ENCODE data around the gene CASK. TPM values are rescaled to one million over a fixed set of nuclear protein-coding genes. Genes with fewer than 3 reads are reported as not detected.
"Not testable (repeated sequence)": the region's sequence is repeated elsewhere in the genome, so short reads cannot be mapped to it uniquely, and the experiment has no call there.

CASK gene
- polyA plus RNA-seq, 3 donors = 43.6 to 48.2 (median 47.1) TPM

DNA sequence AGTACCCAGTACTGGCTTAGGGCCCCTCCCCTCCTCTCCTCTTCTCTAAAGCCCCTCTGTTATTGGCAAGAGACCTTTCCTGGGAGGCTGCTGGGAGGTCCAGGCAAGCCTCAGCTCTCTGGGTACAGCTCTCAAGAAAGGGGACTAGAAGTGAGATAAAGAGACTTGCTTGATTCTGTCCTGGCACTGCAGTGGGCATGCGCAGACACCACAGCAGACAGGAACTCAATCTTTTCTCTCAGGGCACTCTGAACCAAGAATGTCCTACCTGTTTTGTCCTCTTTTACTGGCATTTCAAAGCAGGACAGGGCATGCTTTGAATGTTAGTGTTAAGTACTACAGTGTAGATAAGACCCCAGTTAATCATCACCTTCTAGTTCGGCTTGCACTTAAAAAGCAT lies 401.3 kb downstream of the CASK start:
- DNase-seq = no peak

DNA sequence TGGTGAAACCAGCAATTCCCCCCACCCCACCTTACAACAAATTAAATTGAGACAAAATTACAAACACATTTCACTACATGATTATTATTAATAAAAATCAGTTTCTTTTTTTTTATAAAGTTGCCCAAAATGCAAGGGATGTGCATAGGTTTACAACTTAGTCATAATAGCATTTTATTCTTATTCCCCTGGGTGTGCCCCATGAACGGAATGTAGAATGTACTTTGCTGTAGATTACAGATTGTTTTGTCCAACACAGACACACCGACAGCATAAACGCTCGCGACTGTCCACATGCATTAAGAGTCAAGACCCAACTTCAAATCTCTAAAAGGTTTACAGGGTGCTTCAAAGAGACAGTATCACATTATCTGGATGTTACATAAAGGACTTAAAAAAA lies 403.9 kb downstream of the CASK start:
- no peak for DNase-seq

DNA sequence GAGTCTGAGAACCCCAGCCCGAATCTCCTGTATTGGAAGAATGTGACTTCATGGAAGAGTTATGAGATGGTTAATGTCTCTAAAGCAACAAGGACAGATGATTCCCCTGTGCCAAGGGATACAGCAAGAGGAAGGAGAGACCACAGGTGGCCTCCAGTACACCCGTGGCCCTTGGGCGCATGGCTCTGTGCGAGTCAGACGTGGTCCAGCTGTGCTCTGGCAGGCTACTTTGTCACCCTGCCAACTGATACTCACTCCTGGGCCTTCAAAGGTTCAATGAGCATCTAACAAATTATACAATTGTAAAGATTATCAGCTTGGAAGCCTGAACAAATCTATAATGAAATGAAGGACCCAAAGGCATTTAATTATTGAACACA lies 404.5 kb downstream of the CASK start:
- DNase-seq = no peak

GRCh38 chrX:41518127-41518840 lies 405.1 kb downstream of the CASK start:
- DNase-seq = no peak

GRCh38 chrX:41516999-41517765 lies 406.2 kb downstream of the CASK start:
- no peak for DNase-seq

DNA sequence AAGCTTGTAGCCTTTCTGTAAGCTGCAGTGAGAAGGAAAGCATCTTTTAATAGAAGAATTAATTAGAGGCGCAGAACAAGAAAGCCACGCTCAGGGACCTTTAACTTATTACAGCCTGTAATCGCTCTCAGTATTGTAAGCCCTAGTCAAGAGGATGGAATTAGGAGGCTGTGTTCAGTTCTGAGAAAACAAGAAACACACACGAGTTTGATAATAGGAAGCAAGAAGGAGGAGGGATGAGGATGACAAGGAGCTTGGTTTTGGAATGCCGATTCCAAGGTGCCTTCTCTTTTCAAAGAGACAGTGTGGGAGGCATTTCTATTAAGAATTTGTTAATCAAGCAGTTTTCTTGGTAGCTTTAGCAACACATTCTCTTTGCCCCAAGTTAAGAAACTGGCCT lies 406.9 kb downstream of the CASK start:
- no peak for DNase-seq

DNA sequence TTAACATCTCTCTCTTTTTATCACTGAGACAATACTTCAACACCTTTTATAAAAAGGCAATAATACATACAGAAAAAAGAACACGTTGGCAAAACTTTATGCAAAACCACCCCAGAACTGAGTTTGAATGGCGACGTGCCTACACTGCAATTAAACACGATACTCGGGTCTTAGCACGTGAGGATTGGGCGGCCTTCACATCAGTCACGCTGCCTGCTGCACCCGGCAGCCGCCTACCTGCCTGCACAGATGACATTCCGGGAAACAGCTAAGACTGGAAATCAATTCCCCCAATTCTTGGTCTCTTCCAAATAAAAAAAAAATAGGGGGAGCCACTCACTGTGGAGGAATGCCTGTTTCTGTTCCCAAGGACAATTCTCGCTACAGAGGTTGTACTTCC lies 408.0 kb downstream of the CASK start:
- DNase-seq = no peak

DNA sequence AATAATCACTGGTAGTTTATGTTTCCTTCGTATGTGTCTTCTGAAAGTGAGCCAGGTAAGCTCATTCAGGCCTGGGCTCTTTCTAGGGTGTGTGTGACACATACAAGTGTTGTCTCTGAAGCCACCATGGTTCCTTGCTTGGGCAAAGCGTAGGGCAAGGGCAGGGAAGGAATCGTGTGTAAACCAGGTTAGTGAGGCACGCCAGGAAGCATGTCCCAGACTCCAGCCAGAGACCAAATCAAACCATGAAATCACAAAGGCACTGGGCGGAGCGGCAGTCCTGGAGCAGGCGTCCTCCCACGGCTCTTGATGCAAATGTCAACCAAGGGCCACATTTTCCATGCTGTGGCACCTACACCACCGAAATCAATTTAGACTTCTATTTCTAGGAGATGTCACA lies 409.2 kb downstream of the CASK start:
- no peak for DNase-seq

DNA sequence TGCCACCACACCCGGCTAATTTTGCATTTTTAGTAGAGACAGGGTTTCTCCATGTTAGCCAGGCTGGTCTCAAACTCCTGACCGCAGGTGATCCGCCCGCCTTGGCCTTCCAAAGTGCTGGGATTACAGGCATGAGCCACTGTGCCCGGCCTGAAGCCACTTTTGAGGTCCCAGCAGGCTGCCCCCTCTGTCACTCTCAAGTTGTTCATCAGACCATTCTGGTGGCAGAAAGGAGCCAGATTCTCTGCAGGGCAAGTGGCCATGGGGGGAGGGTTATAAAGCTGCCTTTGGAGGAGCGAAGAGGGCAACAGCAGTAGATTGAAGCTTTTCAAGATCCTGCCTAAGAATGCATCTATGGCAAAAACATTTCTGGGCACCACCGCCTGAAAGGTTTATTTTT lies 410.5 kb downstream of the CASK start:
- not testable (repeated sequence) for DNase-seq

GRCh38 chrX:41512394-41512793 lies 411.0 kb downstream of the CASK start:
- no peak for DNase-seq

GRCh38 chrX:41507919-41508318 lies 415.4 kb downstream of the CASK start:
- no peak for DNase-seq

DNA sequence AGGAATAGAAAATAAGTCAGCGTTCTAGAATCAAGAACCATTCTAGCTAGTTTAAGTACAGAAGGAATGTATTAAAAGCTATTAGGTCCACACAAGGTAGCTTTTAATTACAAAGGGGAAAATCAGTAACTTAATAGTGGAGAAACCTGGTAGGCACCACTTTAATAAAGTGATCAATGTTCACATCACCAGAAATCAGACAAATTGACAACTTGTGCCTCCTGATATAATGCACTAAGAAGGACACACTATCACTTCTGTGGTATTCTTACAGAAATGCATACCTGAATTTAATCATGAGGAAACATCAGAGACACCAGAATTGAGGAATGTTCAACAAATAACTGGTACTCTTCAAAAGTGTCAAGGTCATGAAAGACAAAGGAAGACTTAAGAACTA lies 421.4 kb downstream of the CASK start:
- DNase-seq = no peak

GRCh38 chrX:41499984-41500383 lies 423.4 kb downstream of the CASK start:
- no peak for DNase-seq

- no peak for DNase-seq
These were observed 424.2 kb downstream of the CASK start for GRCh38 chrX:41499195-41499594.

GRCh38 chrX:41491267-41492004 lies 431.9 kb downstream of the CASK start:
- DNase-seq = no peak

DNA sequence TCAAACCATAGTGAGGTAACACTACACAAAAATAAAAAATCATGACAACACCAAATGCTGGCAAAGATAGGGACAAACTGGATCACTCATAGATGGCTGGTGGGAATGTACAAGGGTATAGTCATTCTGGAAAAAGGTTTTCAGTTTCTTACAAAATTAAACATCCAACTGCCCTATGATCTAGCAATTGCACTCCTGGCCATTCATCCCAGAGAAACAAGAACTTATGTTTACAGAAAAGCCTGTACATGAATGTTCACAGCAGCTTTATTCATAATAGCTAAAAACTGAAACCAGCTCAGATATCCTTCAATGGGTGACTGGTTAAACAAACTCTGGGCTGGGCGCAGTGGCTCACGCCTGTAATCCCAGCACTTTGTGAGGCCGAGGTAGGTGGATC lies 432.9 kb downstream of the CASK start:
- no peak for DNase-seq

DNA sequence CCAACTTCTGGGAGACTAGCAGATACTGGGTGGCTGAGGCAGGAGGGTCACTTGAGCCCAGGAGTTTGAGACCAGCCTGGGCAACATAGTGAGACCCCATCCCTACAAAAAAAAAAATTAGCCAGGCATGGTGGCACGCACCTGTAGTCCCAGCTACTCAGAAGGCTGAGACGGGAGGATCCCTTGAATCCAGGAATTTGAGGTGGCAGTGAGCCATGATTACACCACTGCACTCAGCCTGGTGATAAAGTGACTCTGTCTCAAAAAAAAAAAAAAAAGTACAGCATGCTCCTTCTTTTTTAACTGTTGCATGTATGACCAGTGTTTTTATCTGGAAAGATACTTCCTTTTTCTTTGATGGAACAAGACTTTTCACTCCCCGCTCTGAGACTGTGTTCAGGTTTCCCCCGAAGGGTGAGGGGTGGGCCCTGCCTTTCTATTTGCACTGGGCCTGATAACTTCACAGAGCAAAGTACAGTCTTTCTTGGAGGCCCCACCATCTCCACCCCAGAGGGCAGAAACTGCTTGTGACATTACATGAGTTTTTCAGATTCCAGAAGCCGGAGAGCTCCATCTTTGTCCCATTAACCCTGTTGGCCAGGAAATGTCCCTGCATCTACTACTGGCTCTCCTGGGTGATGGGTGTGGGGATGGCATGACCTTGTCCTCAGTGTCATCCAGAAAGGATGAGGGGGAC lies 441.1 kb downstream of the CASK start:
- DNase-seq = no peak

DNA sequence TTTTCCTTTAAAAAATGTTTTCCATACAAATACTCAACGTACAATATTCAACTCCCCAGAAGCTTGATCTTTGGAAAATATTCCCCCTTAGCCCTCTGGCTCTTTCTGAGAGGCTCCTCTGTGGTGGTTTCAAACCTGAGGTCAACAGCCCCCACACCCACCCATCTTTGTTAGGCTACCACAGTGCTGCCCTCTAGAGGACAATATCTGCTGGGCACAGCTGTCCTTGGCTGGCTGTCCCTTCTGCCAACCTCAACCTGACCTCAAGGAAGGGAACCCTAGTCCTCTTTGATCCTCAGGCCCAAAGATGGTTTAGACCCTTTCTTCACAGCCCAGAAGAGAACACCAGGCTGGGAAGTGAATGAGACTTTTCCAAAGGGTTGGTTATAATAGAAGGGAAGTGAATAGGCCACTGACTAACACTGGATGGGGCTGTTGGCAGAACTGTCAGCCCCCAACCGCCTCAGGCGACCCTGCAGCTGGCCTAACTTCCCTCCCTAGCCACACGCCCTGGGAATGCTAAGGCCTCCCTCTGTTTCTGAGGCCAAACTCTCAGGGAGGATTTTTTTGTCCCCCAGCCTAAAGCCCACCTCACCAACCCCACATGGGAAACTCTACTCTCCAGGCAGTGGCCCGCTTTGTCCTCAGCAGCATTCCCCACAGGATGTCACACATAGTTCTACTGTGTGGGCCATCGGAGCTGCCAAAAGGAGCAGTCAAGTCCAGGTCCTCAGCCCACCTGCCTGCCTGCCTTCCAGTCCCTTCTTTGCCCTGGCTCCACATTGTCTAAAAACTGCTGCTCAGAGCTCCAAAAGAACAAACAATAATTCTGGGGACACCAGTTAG lies 441.9 kb downstream of the CASK start:
- DNase-seq = no peak

DNA sequence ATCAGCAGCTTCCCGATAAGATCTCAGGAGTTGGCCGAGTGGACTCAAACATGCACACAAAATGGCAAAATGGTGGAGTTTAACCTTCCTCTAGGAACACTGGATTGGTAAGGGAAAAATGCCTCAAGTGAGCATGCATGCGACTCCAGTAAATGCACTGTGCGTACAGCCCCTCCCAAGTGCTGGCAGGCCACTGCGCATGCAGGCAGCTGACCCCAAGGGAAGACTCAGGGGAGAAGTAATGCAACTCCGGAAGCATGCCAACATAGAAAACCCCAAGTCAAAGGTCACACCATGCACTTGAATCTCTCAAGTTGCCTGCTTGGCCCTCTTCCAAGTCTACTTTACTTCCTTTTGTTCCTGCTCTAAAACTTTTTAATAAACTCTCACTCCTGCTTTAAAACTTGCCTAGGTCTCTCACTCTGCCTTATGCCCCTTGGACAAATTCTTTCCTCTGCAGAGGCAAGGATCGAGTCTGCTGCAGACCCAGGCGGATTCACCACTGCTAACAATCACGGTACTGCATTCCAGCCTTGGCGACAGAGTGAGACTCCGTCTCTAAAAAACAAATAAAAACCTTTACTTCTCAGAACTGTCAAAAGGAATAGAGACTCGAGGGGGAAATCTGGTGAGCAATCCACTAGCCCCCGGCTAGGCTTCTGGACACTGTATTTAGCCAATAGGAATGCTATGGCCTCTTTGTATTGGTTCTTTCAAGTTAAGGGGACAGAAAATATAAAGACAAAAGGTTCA lies 442.7 kb downstream of the CASK start:
- no peak for DNase-seq

- no peak for DNase-seq
These were observed 444.9 kb downstream of the CASK start for GRCh38 chrX:41478381-41478911.

Measured in renal pelvis (tissue), 4 donors.